DOHH2 (cell line): ENCODE results near the gene HDDC3.

Experiments
- H3F3A ChIP-seq: fragments of 200-600 bp; sonication (generic), shearing (Covaris generic); 2 replicates; pipeline ENCODE4 v1.6.0; 2016; ENCODE audit warnings: antibody characterized with exemption, mild to moderate bottlenecking; ENCODE audit not compliant: control insufficient read depth, insufficient read depth
- H3K27ac ChIP-seq: fragments of 200-600 bp; sonication (generic); 2 replicates; pipeline ENCODE4 v1.5.1; 2014; ENCODE audit warnings: low read depth, mild to moderate bottlenecking, low read length, moderate library complexity
- H3K27me3 ChIP-seq: fragments of 200-600 bp; sonication (generic); 2 replicates; pipeline ENCODE4 v1.6.1; 2014; ENCODE audit warnings: mild to moderate bottlenecking, low read length, mixed read lengths; ENCODE audit not compliant: control insufficient read depth
- H3K36me3 ChIP-seq: fragments of 200-600 bp; sonication (generic); 2 replicates; pipeline ENCODE4 v1.6.1; 2014; ENCODE audit warnings: mild to moderate bottlenecking, low read length, moderate library complexity, mixed read lengths; ENCODE audit not compliant: control insufficient read depth
- H3K4me1 ChIP-seq: fragments of 200-600 bp; sonication (generic); 2 replicates; pipeline ENCODE4 v1.6.1; 2014; ENCODE audit warnings: mild to moderate bottlenecking, low read length, mixed read lengths; ENCODE audit not compliant: control insufficient read depth
- H3K4me2 ChIP-seq: fragments of 200-600 bp; sonication (generic); 2 replicates; pipeline ENCODE4 v1.6.0; 2014; ENCODE audit warnings: mild to moderate bottlenecking, low read length, moderate library complexity
- H3K4me3 ChIP-seq: fragments of 200-600 bp; sonication (generic); 2 replicates; pipeline ENCODE4 v1.5.1; 2014; ENCODE audit warnings: mild to moderate bottlenecking, low read length, mixed read lengths
- H3K79me2 ChIP-seq: fragments of 200-600 bp; sonication (generic); 2 replicates; pipeline ENCODE4 v1.6.1; 2014; ENCODE audit warnings: mild to moderate bottlenecking, low read length, mixed read lengths; ENCODE audit not compliant: control insufficient read depth
- H3K9me2 ChIP-seq: fragments of 200-600 bp; sonication (generic); replicated peaks from 2 replicates; pipeline ENCODE4 v1.6.1; 2014; ENCODE audit warnings: mild to moderate bottlenecking, low read length, mixed read lengths; ENCODE audit not compliant: control insufficient read depth
- H3K9me3 ChIP-seq: fragments of 200-600 bp; sonication (generic); 2 replicates; pipeline ENCODE4 v1.6.1; 2014; ENCODE audit warnings: antibody characterized with exemption, low read length, mixed read lengths; ENCODE audit not compliant: control insufficient read depth, insufficient read depth
- H4K20me1 ChIP-seq: fragments of 200-600 bp; sonication (generic); 2 replicates; pipeline ENCODE4 v1.6.0; 2014; ENCODE audit warnings: low read depth, mild to moderate bottlenecking, antibody characterized with exemption, low read length, moderate library complexity; ENCODE audit not compliant: control insufficient read depth, insufficient read depth
- CTCF ChIP-seq: fragments of 200-600 bp; sonication (generic); IDR thresholded peaks from one replicate; pipeline ENCODE4 v1.5.1; 2014; ENCODE audit warnings: antibody characterized with exemption, mild to moderate bottlenecking, low read depth, low read length; ENCODE audit not compliant: poor library complexity, severe bottlenecking
- EZH2phosphoT487 ChIP-seq: fragments of 200-600 bp; sonication (generic); IDR thresholded peaks from 2 replicates; pipeline ENCODE4 v1.6.1; 2017; ENCODE audit warnings: borderline replicate concordance, mild to moderate bottlenecking, antibody characterized with exemption, low read length, moderate library complexity, mixed read lengths

The HDDC3 gene

DNA sequence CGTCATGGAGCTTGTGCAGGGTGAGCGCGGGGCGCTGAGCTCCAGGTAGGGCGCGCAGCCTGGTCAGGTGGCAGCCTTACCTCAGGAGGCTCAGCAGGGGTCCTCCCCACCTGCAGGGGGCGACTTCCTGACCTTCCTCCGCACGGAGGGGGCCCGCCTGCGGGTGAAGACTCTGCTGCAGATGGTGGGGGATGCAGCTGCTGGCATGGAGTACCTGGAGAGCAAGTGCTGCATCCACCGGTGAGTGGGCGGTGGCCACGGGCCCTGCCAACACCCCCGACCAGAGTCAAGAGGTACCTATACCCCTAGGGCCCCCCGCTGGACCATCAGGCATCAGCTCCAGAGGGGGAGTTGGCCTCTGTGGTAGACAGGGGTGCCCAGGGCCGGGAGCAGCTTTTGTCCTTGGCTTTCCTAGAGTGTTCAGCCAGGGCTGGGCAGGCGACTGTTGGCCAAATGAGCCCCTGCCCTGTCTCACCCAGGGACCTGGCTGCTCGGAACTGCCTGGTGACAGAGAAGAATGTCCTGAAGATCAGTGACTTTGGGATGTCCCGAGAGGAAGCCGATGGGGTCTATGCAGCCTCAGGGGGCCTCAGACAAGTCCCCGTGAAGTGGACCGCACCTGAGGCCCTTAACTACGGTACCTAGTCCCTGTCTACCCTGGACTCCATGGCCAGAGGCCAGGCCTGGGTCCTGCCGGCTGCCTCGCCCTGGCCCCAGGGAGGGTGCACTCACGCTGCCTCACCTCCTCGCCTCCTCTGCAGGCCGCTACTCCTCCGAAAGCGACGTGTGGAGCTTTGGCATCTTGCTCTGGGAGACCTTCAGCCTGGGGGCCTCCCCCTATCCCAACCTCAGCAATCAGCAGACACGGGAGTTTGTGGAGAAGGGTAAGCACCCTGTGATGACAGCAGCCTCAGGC lies 38.9 kb downstream of the HDDC3 start:
- no peaks in the 10 kb centered on the region for H3K9me2 ChIP-seq
- H3K36me3 ChIP-seq = peaks cover 51% of the 10 kb centered on the region
- H3F3A ChIP-seq = peaks cover 18% of the 10 kb centered on the region
- H4K20me1 ChIP-seq = no peaks in the 10 kb centered on the region
- H3K79me2 ChIP-seq = no peaks in the 10 kb centered on the region
- H3K4me3 ChIP-seq = no peak overlapping the region
- no peak overlapping the region for H3K27ac ChIP-seq
- H3K4me1 ChIP-seq = peaks cover 44% of the 10 kb centered on the region
- TF ChIP-seq EZH2phosphoT487 = no peak
- TF ChIP-seq CTCF = peak; percentile 69
- no peak overlapping the region for H3K4me2 ChIP-seq
- no peaks in the 10 kb centered on the region for H3K9me3 ChIP-seq
- no peaks in the 10 kb centered on the region for H3K27me3 ChIP-seq

GRCh38 chr15:90892498-90893174 lies 39.7 kb downstream of the HDDC3 start:
- Histone ChIP-seq H3F3A (peaks cover 16% of the 10 kb centered on the region), H3K79me2 (no peaks in the 10 kb centered on the region), H3K27ac (no peak overlapping the region), H3K4me3 (no peak overlapping the region), H3K4me2 (no peak overlapping the region), H3K4me1 (peaks cover 36% of the 10 kb centered on the region), H3K27me3 (no peaks in the 10 kb centered on the region), H3K9me3 (no peaks in the 10 kb centered on the region), H3K36me3 (peaks cover 51% of the 10 kb centered on the region), H3K9me2 (no peaks in the 10 kb centered on the region), H4K20me1 (no peaks in the 10 kb centered on the region)
- no peak for TF ChIP-seq CTCF
- no peak for TF ChIP-seq EZH2phosphoT487

DNA sequence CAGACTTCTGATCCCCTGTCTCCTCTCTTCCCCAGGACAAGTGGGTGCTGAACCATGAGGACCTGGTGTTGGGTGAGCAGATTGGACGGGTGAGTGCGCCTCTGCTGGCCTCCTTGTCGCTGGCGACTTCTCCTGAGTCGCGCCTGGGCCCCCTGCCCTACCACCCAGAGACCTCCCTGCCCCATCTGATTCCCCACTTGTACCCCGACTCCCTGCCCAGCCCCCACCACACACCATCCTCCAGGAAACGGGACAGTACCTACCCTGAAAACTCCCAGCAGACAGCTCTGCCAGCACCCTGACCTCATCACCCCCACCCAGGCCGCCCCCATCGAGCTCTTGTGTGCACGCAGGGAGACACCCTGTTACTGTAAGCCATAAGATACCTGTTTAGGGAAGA lies 40.3 kb downstream of the HDDC3 start:
- Histone ChIP-seq H4K20me1 (no peaks in the 10 kb centered on the region), H3K4me2 (no peak overlapping the region), H3K9me3 (no peaks in the 10 kb centered on the region), H3K27me3 (no peaks in the 10 kb centered on the region), H3K36me3 (peaks cover 52% of the 10 kb centered on the region), H3K27ac (no peak overlapping the region), H3K9me2 (no peaks in the 10 kb centered on the region), H3K4me3 (no peak overlapping the region), H3K79me2 (no peaks in the 10 kb centered on the region), H3K4me1 (peaks cover 32% of the 10 kb centered on the region), H3F3A (peaks cover 13% of the 10 kb centered on the region)
- TF ChIP-seq CTCF = no peak
